ENCODE data around the gene ARL3. TPM values are rescaled to one million over a fixed set of nuclear protein-coding genes. Genes with fewer than 3 reads are reported as not detected.
"Not testable (repeated sequence)": the region's sequence is repeated elsewhere in the genome, so short reads cannot be mapped to it uniquely, and the experiment has no call there.

The ARL3 gene
- total RNA-seq, 1 donor = 6.0 TPM

GRCh38 chr10:102744374-102745051 lies 30.3 kb upstream of the ARL3 start:
- DNase-seq (ENCODE audit: low read depth) = no peak
- H3K4me3 ChIP-seq (ENCODE audit: low read depth, low read length) = peak overlapping the region; percentile 99
- no peak for TF ChIP-seq CTCF (IDR thresholded peaks at IDR 0.05; ENCODE audit: insufficient read depth, low read depth, low read length)

- H3K4me3 ChIP-seq (ENCODE audit: low read depth, low read length) = peak within 1 kb of the TSS; percentile 99
- peak; percentile 100 for DNase-seq (ENCODE audit: low read depth)
- no peak for TF ChIP-seq CTCF (IDR thresholded peaks at IDR 0.05; ENCODE audit: insufficient read depth, low read depth, low read length)
These were observed 29.6 kb upstream of the ARL3 start, which contains the start of gene WBP1L for GRCh38 chr10:102743588-102744373. WBP1L (plus strand) TSS chr10:102743948; CDS start chr10:102744054, 106 bp downstream.

DNA sequence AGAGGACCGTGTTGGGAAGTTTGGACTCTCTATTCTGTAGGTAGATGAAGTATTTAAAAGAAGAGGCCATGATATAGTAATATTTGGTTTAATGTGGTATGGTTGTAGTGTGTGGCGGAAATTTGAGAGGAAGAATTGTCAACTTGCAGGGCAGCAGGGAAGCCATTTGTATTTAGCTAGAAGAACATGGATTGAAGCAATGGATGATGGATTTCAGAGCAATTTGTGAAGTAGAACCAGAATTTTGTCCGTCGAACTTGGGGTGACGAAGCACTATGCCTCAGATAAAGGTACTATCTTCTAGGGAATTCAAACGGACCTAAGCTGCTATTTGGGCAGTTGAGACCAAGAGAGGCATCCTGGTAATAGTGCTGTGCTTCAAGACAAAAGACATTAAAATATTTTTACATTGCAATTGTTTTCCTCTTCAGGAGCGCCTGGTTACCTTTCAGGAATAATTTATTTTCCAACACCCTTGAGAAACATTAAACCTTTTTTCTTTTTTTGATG lies 28.9 kb upstream of the ARL3 start:
- peak overlapping the region; percentile 17 for H3K4me3 ChIP-seq (ENCODE audit: low read depth, low read length)
- no peak for DNase-seq (ENCODE audit: low read depth)
- no peak for TF ChIP-seq CTCF (IDR thresholded peaks at IDR 0.05; ENCODE audit: insufficient read depth, low read depth, low read length)

- H3K4me3 ChIP-seq (ENCODE audit: low read depth, low read length); DNase-seq (ENCODE audit: low read depth): not testable (repeated sequence)
These were observed 28.1 kb upstream of the ARL3 start for GRCh38 chr10:102742313-102742712.

- no peak for TF ChIP-seq CTCF (IDR thresholded peaks at IDR 0.05; ENCODE audit: insufficient read depth, low read depth, low read length)
- H3K4me3 ChIP-seq (ENCODE audit: low read depth, low read length) = no peak overlapping the region
- no peak for DNase-seq (ENCODE audit: low read depth)
These were observed 27.6 kb upstream of the ARL3 start for GRCh38 chr10:102741726-102742237.

GRCh38 chr10:102740229-102740628 lies 26.0 kb upstream of the ARL3 start:
- TF ChIP-seq CTCF (IDR thresholded peaks at IDR 0.05; ENCODE audit: insufficient read depth, low read depth, low read length) = no peak
- no peak overlapping the region for H3K4me3 ChIP-seq (ENCODE audit: low read depth, low read length)
- DNase-seq (ENCODE audit: low read depth) = no peak

GRCh38 chr10:102738692-102739121 lies 24.5 kb upstream of the ARL3 start:
- TF ChIP-seq CTCF (IDR thresholded peaks at IDR 0.05; ENCODE audit: insufficient read depth, low read depth, low read length) = no peak
- H3K4me3 ChIP-seq (ENCODE audit: low read depth, low read length) = no peak overlapping the region
- no peak for DNase-seq (ENCODE audit: low read depth)
